Measurements from ENCODE around the gene NPHS1. TPM values are rescaled to one million over a fixed set of nuclear protein-coding genes. Genes with fewer than 3 reads are reported as not detected.

NPHS1 gene
- polyA plus RNA-seq, 4 donors, result 0.06 to 0.52 TPM; not detected in 2

DNA sequence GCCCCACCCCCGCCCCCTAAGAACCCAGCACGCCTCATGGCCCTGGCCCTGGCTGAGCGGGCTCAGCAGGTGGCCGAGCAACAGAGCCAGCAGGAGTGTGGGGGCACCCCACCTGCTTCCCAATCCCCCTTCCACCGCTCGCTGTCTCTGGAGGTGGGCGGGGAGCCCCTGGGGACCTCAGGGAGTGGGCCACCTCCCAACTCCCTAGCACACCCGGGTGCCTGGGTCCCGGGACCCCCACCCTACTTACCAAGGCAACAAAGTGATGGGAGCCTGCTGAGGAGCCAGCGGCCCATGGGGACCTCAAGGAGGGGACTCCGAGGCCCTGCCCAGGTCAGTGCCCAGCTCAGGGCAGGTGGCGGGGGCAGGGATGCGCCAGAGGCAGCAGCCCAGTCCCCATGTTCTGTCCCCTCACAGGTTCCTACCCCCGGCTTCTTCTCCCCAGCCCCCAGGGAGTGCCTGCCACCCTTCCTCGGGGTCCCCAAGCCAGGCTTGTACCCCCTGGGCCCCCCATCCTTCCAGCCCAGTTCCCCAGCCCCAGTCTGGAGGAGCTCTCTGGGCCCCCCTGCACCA, 65.0 kb downstream of the NPHS1 start:
- DNase-seq, result no peak

DNA sequence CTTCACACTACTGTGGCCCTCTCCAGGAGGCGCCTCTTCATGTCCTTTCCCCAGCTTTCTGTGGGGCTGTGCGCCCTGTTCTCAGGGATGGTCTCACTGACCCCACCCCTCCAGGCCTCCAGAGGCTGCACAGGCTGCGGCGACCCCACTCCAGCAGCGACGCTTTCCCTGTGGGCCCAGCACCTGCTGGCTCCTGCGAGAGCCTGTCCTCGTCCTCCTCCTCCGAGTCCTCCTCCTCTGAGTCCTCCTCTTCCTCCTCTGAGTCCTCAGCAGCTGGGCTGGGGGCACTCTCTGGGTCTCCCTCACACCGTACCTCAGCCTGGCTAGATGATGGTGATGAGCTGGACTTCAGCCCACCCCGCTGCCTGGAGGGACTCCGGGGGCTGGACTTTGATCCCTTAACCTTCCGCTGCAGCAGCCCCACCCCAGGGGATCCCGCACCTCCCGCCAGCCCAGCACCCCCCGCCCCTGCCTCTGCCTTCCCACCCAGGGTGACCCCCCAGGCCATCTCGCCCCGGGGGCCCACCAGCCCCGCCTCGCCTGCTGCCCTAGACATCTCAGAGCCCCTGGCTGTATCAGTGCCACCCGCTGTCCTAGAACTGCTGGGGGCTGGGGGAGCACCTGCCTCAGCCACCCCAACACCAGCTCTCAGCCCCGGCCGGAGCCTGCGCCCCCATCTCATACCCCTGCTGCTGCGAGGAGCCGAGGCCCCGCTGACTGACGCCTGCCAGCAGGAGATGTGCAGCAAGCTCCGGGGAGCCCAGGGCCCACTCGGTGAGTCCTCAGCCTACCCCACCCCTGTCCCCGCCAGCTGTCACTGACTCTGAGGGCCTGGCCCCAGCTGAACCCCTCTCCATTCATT, 65.8 kb downstream of the NPHS1 start:
- Histone ChIP-seq H3K4me1 (ENCODE audit: control insufficient read depth in 3 of 3, insufficient read depth in 2 of 3, low read depth in 1 of 3, low read length in 2 of 3) (peaks cover 0 to 14% (median 0%) of the 10 kb centered on the region in 3 donors), H3K27ac (ENCODE audit: low read depth in 1 of 3, low read length in 2 of 3) (no peak overlapping the region), H3K9me3 (ENCODE audit: control insufficient read depth in 2 of 2, insufficient read depth in 1 of 2, low read depth in 1 of 2, low read length in 1 of 2) (no peaks in the 10 kb centered on the region), H3K4me3 (ENCODE audit: low read depth in 1 of 3, low read length in 3 of 3) (no peak overlapping the region), H3K36me3 (ENCODE audit: control insufficient read depth in 3 of 3, insufficient read depth in 2 of 3, low read depth in 1 of 3, low read length in 3 of 3) (peaks cover 0 to 26% (median 2%) of the 10 kb centered on the region in 3 donors), H3K27me3 (ENCODE audit: control insufficient read depth in 3 of 3, insufficient read depth in 3 of 3, low read length in 3 of 3) (no peaks in the 10 kb centered on the region)
- 65 to 79% (median 76%) methylated on average over 23 to 31 of the region's 31 CpGs for WGBS, 3 donors
- FAIRE-seq, result no peak
- DNase-seq, result peak in 1 of 2 donors; percentile 57

More for the DNA sequence above, 65.0 kb downstream of the NPHS1 start:
- Histone ChIP-seq H3K36me3 (ENCODE audit: control insufficient read depth in 3 of 3, insufficient read depth in 2 of 3, low read depth in 1 of 3, low read length in 3 of 3) (peaks cover 0 to 18% (median 2%) of the 10 kb centered on the region in 3 donors), H3K4me3 (ENCODE audit: low read depth in 1 of 3, low read length in 3 of 3) (no peak overlapping the region), H3K27me3 (ENCODE audit: control insufficient read depth in 3 of 3, insufficient read depth in 3 of 3, low read length in 3 of 3) (no peaks in the 10 kb centered on the region), H3K9me3 (ENCODE audit: control insufficient read depth in 2 of 2, insufficient read depth in 1 of 2, low read depth in 1 of 2, low read length in 1 of 2) (no peaks in the 10 kb centered on the region), H3K4me1 (ENCODE audit: control insufficient read depth in 3 of 3, insufficient read depth in 2 of 3, low read depth in 1 of 3, low read length in 2 of 3) (peaks cover 0 to 14% (median 0%) of the 10 kb centered on the region in 3 donors), H3K27ac (ENCODE audit: low read depth in 1 of 3, low read length in 2 of 3) (no peak overlapping the region)
- 91 to 94% (median 92%) methylated on average over 15 of the region's 15 CpGs for WGBS, 3 donors
- FAIRE-seq, result no peak

DNA sequence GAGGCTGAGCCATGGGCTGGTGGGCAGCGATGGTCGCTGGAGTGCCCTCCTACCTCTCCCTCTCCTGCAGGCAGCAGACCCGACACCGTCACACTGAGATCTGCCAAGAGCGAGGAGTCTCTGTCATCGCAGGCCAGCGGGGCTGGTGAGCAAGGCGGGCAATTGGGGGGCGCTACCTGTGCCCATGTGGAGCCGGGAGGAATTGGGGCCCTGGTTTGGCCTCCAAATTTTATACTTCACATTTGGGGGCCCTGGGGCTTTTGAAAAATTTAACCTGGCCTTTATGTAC, 67.0 kb downstream of the NPHS1 start:
- peaks cover 0 to 37% (median 4%) of the 10 kb centered on the region in 3 donors for H3K36me3 ChIP-seq (ENCODE audit: control insufficient read depth in 3 of 3, insufficient read depth in 2 of 3, low read depth in 1 of 3, low read length in 3 of 3)
- 91 to 98% (median 96%) methylated on average over 10 of the region's 10 CpGs for WGBS, 3 donors
- H3K27me3 ChIP-seq (ENCODE audit: control insufficient read depth in 3 of 3, insufficient read depth in 3 of 3, low read length in 3 of 3), result no peaks in the 10 kb centered on the region
- FAIRE-seq (no peak), DNase-seq (no peak)
- H3K27ac ChIP-seq (ENCODE audit: low read depth in 1 of 3, low read length in 2 of 3), result no peak overlapping the region
- no peaks in the 10 kb centered on the region for H3K9me3 ChIP-seq (ENCODE audit: control insufficient read depth in 2 of 2, insufficient read depth in 1 of 2, low read depth in 1 of 2, low read length in 1 of 2)
- no peak overlapping the region for H3K4me3 ChIP-seq (ENCODE audit: low read depth in 1 of 3, low read length in 3 of 3)
- peaks cover 0 to 14% (median 0%) of the 10 kb centered on the region in 3 donors for H3K4me1 ChIP-seq (ENCODE audit: control insufficient read depth in 3 of 3, insufficient read depth in 2 of 3, low read depth in 1 of 3, low read length in 2 of 3)

DNA sequence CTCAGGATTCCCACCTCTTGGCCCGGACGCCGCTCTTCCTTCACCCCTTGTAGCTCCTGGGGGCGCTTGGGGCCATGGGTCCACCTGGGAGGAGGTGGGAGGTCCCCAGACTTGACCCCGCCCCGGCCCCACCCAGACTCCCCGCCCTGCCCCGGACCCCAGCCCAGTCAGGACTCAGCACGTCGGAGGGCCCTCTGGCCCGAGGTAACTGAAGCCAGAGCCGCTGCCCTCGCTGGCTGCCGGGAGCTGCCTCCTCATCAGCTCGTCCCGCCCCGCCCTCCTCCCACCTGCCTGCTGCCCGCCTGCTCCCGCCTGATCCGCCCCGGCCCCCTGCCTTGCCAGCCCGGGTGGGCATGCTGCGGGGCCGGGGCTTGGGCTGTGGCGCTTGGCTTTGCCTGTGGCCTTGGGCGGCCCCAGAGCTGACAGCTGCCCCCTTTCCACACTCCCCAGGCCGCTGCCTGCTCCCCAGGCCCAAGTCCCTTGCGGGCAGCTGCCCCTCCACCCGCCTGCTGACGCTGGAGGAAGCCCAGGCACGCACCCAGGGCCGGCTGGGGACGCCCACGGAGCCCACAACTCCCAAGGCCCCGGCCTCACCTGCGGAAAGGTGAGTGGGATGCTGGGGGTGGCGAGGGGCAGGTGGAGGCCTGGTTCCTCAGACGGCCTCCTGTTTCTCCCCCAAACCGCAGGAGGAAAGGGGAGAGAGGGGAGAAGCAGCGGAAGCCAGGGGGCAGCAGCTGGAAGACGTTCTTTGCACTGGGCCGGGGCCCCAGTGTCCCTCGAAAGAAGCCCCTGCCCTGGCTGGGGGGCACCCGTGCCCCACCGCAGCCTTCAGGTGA, 67.6 kb downstream of the NPHS1 start:
- H3K27ac ChIP-seq (ENCODE audit: low read depth in 1 of 3, low read length in 2 of 3), result no peak overlapping the region
- 83 to 94% (median 92%) methylated on average over 37 to 45 of the region's 45 CpGs for WGBS, 3 donors
- H3K9me3 ChIP-seq (ENCODE audit: control insufficient read depth in 2 of 2, insufficient read depth in 1 of 2, low read depth in 1 of 2, low read length in 1 of 2), result no peaks in the 10 kb centered on the region
- H3K27me3 ChIP-seq (ENCODE audit: control insufficient read depth in 3 of 3, insufficient read depth in 3 of 3, low read length in 3 of 3), result no peaks in the 10 kb centered on the region
- DNase-seq (no peak), FAIRE-seq (no peak)
- no peak overlapping the region for H3K4me3 ChIP-seq (ENCODE audit: low read depth in 1 of 3, low read length in 3 of 3)
- peaks cover 0 to 14% (median 0%) of the 10 kb centered on the region in 3 donors for H3K4me1 ChIP-seq (ENCODE audit: control insufficient read depth in 3 of 3, insufficient read depth in 2 of 3, low read depth in 1 of 3, low read length in 2 of 3)
- H3K36me3 ChIP-seq (ENCODE audit: control insufficient read depth in 3 of 3, insufficient read depth in 2 of 3, low read depth in 1 of 3, low read length in 3 of 3), result peaks cover 0 to 42% (median 6%) of the 10 kb centered on the region in 3 donors

DNA sequence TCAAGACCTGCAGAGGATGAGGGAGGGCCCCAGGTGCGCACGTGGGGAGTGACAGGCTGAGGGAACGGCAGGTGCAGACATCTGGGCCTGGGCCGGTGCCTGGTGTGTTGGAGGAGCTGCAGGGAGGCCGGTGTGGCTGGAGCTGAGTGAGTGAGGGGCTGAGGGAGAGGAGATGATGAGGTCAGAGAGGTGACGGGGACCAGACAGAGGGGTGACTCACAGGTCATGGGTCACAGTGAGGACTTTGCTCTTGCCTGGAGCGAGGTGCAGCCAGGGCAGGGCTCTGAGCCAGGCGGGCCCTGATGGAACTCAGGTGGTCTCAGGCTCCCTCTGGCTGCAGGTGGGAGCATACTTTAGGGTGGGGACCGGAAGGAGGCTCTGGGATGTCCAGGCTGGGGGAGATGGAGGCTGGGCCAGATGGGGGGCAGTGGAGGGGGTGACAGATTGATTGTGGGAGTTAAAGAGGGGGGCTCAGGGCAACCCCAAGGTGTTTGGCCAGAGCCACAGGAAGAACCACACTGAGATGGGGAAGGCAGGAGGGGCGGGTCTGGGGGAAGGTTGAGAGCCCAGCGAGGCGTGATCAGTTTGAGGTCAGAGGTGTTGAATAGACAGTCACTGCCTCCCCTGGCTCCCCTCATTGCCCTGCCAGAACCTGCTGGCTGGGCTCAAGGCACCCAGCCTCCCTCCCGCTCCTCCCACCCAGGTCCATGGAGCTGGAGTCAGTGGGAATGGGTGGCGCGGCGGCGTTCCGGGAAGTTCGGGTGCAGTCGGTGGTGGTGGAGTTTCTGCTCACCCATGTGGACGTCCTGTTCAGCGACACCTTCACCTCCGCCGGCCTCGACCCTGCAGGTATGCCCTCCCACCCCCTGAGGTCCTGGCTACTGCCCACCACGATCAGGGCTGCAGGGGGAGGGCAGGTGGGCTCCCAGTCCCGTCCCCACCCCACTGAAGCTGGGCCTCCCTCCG, 68.6 kb downstream of the NPHS1 start:
- Histone ChIP-seq H3K4me3 (ENCODE audit: low read depth in 1 of 3, low read length in 3 of 3) (no peak overlapping the region), H3K4me1 (ENCODE audit: control insufficient read depth in 3 of 3, insufficient read depth in 2 of 3, low read depth in 1 of 3, low read length in 2 of 3) (peaks cover 0 to 14% (median 0%) of the 10 kb centered on the region in 3 donors), H3K36me3 (ENCODE audit: control insufficient read depth in 3 of 3, insufficient read depth in 2 of 3, low read depth in 1 of 3, low read length in 3 of 3) (peaks cover 0 to 45% (median 6%) of the 10 kb centered on the region in 3 donors), H3K9me3 (ENCODE audit: control insufficient read depth in 2 of 2, insufficient read depth in 1 of 2, low read depth in 1 of 2, low read length in 1 of 2) (no peaks in the 10 kb centered on the region), H3K27me3 (ENCODE audit: control insufficient read depth in 3 of 3, insufficient read depth in 3 of 3, low read length in 3 of 3) (no peaks in the 10 kb centered on the region), H3K27ac (ENCODE audit: low read depth in 1 of 3, low read length in 2 of 3) (no peak overlapping the region)
- DNase-seq (no peak), FAIRE-seq (no peak)
- 79 to 86% (median 79%) methylated on average over 22 to 28 of the region's 28 CpGs for WGBS, 3 donors

DNA sequence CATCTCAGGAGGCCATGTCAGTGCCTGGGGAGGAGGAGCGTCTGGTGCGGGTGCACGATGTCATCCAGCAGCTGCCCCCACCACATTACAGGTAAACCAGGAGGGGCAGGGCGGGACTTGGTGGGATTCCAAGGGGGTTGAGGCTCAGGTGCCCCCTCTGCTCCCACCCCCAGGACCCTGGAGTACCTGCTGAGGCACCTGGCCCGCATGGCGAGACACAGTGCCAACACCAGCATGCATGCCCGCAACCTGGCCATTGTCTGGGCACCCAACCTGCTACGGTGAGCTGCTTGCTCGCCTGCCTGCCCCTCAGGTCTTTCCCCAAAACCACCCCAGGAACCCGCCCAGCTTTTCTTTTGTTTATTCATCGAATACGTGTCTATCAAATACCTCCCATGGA, 69.7 kb downstream of the NPHS1 start:
- Histone ChIP-seq H3K9me3 (ENCODE audit: control insufficient read depth in 2 of 2, insufficient read depth in 1 of 2, low read depth in 1 of 2, low read length in 1 of 2) (no peaks in the 10 kb centered on the region), H3K4me3 (ENCODE audit: low read depth in 1 of 3, low read length in 3 of 3) (no peak overlapping the region), H3K36me3 (ENCODE audit: control insufficient read depth in 3 of 3, insufficient read depth in 2 of 3, low read depth in 1 of 3, low read length in 3 of 3) (peaks cover 0 to 55% (median 6%) of the 10 kb centered on the region in 3 donors), H3K27me3 (ENCODE audit: control insufficient read depth in 3 of 3, insufficient read depth in 3 of 3, low read length in 3 of 3) (no peaks in the 10 kb centered on the region), H3K27ac (ENCODE audit: low read depth in 1 of 3, low read length in 2 of 3) (no peak overlapping the region), H3K4me1 (ENCODE audit: control insufficient read depth in 3 of 3, insufficient read depth in 2 of 3, low read depth in 1 of 3, low read length in 2 of 3) (peaks cover 0 to 14% (median 0%) of the 10 kb centered on the region in 3 donors)
- 95 to 97% (median 96%) methylated on average over 12 of the region's 12 CpGs for WGBS, 3 donors
- no peak for DNase-seq
- FAIRE-seq, result no peak

GRCh38 chr19:35781650-35782049, 70.7 kb downstream of the NPHS1 start:
- Histone ChIP-seq H3K4me1 (ENCODE audit: control insufficient read depth in 3 of 3, insufficient read depth in 2 of 3, low read depth in 1 of 3, low read length in 2 of 3) (peaks cover 0 to 13% (median 0%) of the 10 kb centered on the region in 3 donors), H3K4me3 (ENCODE audit: low read depth in 1 of 3, low read length in 3 of 3) (no peak overlapping the region), H3K27me3 (ENCODE audit: control insufficient read depth in 3 of 3, insufficient read depth in 3 of 3, low read length in 3 of 3) (no peaks in the 10 kb centered on the region), H3K27ac (ENCODE audit: low read depth in 1 of 3, low read length in 2 of 3) (no peak overlapping the region), H3K9me3 (ENCODE audit: control insufficient read depth in 2 of 2, insufficient read depth in 1 of 2, low read depth in 1 of 2, low read length in 1 of 2) (no peaks in the 10 kb centered on the region), H3K36me3 (ENCODE audit: control insufficient read depth in 3 of 3, insufficient read depth in 2 of 3, low read depth in 1 of 3, low read length in 3 of 3) (peaks cover 0 to 56% (median 4%) of the 10 kb centered on the region in 3 donors)
- DNase-seq (no peak), FAIRE-seq (no peak)
- 82 to 94% (median 91%) methylated on average over 8 to 9 of the region's 9 CpGs for WGBS, 3 donors

Measured in small intestine (tissue), 7 donors.